K562 (cell line): ENCODE data around the gene HOGA1. TPM values are rescaled to one million over a fixed set of nuclear protein-coding genes. Genes with fewer than 3 reads are reported as not detected.
A peak's percentile ranks its signal among the peaks of the same experiment; 100 is the strongest.

Experiments used
- BHLHE40 ChIP-seq: IDR thresholded peaks from 2 replicates; pipeline ENCODE4 v1.6.1; 2011; ENCODE audit warnings: low read length, improper control_type of control experiment
- CBX2 ChIP-seq: fragments of 200-600 bp; sonication (generic); IDR thresholded peaks from one replicate; pipeline ENCODE4 v1.6.1; 2012; ENCODE audit warnings: mild to moderate bottlenecking, low read length, inconsistent platforms; ENCODE audit not compliant: insufficient read depth, poor library complexity, severe bottlenecking
- CEBPB ChIP-seq: fragments of 450-650 bp; IDR thresholded peaks from 2 replicates; pipeline ENCODE4 v1.6.1; 2016; ENCODE audit warnings: missing genetic modification characterization, missing compliant biosample characterization
- EP400 ChIP-seq: fragments of 450-650 bp; IDR thresholded peaks from 2 replicates; pipeline ENCODE4 v1.6.1; 2017; ENCODE audit warnings: antibody characterized with exemption, mild to moderate bottlenecking, moderate library complexity
- FIP1L1 ChIP-seq: fragments of 200-400 bp; formaldehyde crosslinking; IDR thresholded peaks from 2 replicates; pipeline ENCODE4 v1.6.1; 2018; ENCODE audit warnings: mild to moderate bottlenecking, low read depth, low read length; ENCODE audit not compliant: poor library complexity, severe bottlenecking
- IRF2 ChIP-seq: sonication (generic); formaldehyde crosslinking; IDR thresholded peaks from 2 replicates; pipeline ENCODE4 v1.8.1; 2022; ENCODE audit warnings: mild to moderate bottlenecking, missing genetic modification reagents
- MTA3 ChIP-seq: fragments of 450-650 bp; formaldehyde crosslinking; IDR thresholded peaks from 2 replicates; pipeline ENCODE4 v1.6.1; 2017; ENCODE audit warnings: mild to moderate bottlenecking, borderline replicate concordance
- MYNN ChIP-seq, 2 experiments: sonication (generic); formaldehyde crosslinking in 1 of 2; IDR thresholded peaks; 2 replicates each; pipeline versions ENCODE4 v1.5.0 to v1.6.1; 2016 to 2020; ENCODE audit warnings: antibody characterized with exemption in 1 of 2, missing genetic modification reagents in 1 of 2
- NELFE ChIP-seq: IDR thresholded peaks from 2 replicates; pipeline ENCODE4 v1.6.1; 2011; ENCODE audit warnings: mild to moderate bottlenecking; ENCODE audit not compliant: insufficient read depth, insufficient read length
- NFIC ChIP-seq: fragments of 450-650 bp; IDR thresholded peaks from 2 replicates; pipeline ENCODE4 v1.6.1; 2017; ENCODE audit warnings: mild to moderate bottlenecking, inconsistent platforms
- POLR2AphosphoS2 ChIP-seq: IDR thresholded peaks from 2 replicates; pipeline ENCODE4 v1.6.1; 2012; ENCODE audit warnings: low read length, improper control_type of control experiment
- PRPF4 ChIP-seq: fragments of 200-400 bp; formaldehyde crosslinking; IDR thresholded peaks from one replicate; pipeline ENCODE4 v1.6.1; 2017; ENCODE audit warnings: low read length, low read depth, mild to moderate bottlenecking; ENCODE audit not compliant: insufficient read depth, poor library complexity, severe bottlenecking
- RBFOX2 ChIP-seq: fragments of 200-400 bp; formaldehyde crosslinking; IDR thresholded peaks from 2 replicates; pipeline ENCODE4 v1.6.1; 2017; ENCODE audit warnings: low read depth, mild to moderate bottlenecking, low read length, moderate library complexity
- RBM17 ChIP-seq: fragments of 200-400 bp; formaldehyde crosslinking; IDR thresholded peaks from 2 replicates; pipeline ENCODE4 v1.6.1; 2017; ENCODE audit warnings: low read depth, mild to moderate bottlenecking, low read length, borderline replicate concordance
- RCOR1 ChIP-seq, 2 experiments: IDR thresholded peaks; 2 replicates each; pipeline ENCODE4 v1.6.1; 2012; ENCODE audit warnings: low read depth in 2 of 2, low read length in 2 of 2, borderline replicate concordance in 1 of 2, improper control_type of control experiment in 1 of 2
- RUNX1 ChIP-seq: sonication (generic); IDR thresholded peaks from 2 replicates; pipeline ENCODE4 v1.6.1; 2016; ENCODE audit warnings: antibody characterized with exemption, low read depth
- SMAD1 ChIP-seq: fragments of 150-350 bp; IDR thresholded peaks from 2 replicates; pipeline ENCODE4 v1.6.1; 2014; ENCODE audit warnings: low read length, low read depth; ENCODE audit not compliant: partially characterized antibody
- SMAD4 ChIP-seq: fragments of 250-450 bp; sonication (Bioruptor Pico); conservative IDR thresholded peaks from 2 replicates; pipeline ENCODE4 v1.8.0; 2021; ENCODE audit warnings: inconsistent platforms, mild to moderate bottlenecking, moderate library complexity
- SMC3 ChIP-seq: conservative IDR thresholded peaks from 2 replicates; pipeline ENCODE4 v1.6.1; 2011; ENCODE audit warnings: low read depth, low read length, improper control_type of control experiment; ENCODE audit not compliant: insufficient read depth
- SOX6 ChIP-seq: fragments of 450-650 bp; IDR thresholded peaks from 2 replicates; pipeline ENCODE4 v1.6.1; 2014; ENCODE audit warnings: mild to moderate bottlenecking
- STAG1 ChIP-seq: sonication (generic); formaldehyde crosslinking; IDR thresholded peaks from 2 replicates; pipeline ENCODE4 v1.5.0; 2020; ENCODE audit warnings: missing genetic modification reagents, borderline replicate concordance
- TCF3 ChIP-seq: sonication (generic); formaldehyde crosslinking; IDR thresholded peaks from 2 replicates; pipeline ENCODE4 v1.4.0; 2020; ENCODE audit warnings: mild to moderate bottlenecking, missing genetic modification reagents
- TOE1 ChIP-seq, 2 experiments: fragments of 450-650 bp in 1 of 2; sonication (generic) in 1 of 2; formaldehyde crosslinking in 1 of 2; IDR thresholded peaks; 2 replicates each; pipeline versions ENCODE4 v1.7.1 to v1.8.0; 2016 to 2022; ENCODE audit warnings: borderline replicate concordance in 2 of 2, mild to moderate bottlenecking in 2 of 2, antibody characterized with exemption in 1 of 2, inconsistent platforms in 1 of 2, low read depth in 1 of 2, missing genetic modification reagents in 1 of 2, moderate library complexity in 1 of 2
- TRIM28 ChIP-seq: fragments of 450-650 bp; IDR thresholded peaks from 2 replicates; pipeline ENCODE4 v1.6.1; 2017
- ZBTB17 ChIP-seq: fragments of 450-650 bp; formaldehyde crosslinking; IDR thresholded peaks from 2 replicates; pipeline ENCODE4 v1.4.0; 2020; ENCODE audit warnings: mild to moderate bottlenecking
- ZC3H8 ChIP-seq: fragments of 450-650 bp; IDR thresholded peaks from 2 replicates; pipeline ENCODE4 v1.6.1; 2017
- ZSCAN32 ChIP-seq: fragments of 450-650 bp; formaldehyde crosslinking; IDR thresholded peaks from 2 replicates; pipeline ENCODE4 v1.4.0; 2020; ENCODE audit warnings: mild to moderate bottlenecking, moderate library complexity
- polyA plus RNA-seq, 8 experiments: library from polyadenylated mRNA; depleted of rRNA in 4 of 8; stranded (reverse) in 5 of 8; unstranded in 3 of 8; fragments of >200 nt; fragmentation: Nextera tagmentation in 2 of 8; fragmentation: Illumina TruSeq in 1 of 8; extraction: Ambion mirVana in 2 of 8; extraction: Trizol in 1 of 8; gene quantifications; 2 replicates each; pipeline versions ENCODE4 v1.2.1 to v1.2.3, GENCODE V29; 2011 to 2014; ENCODE audit warnings: inconsistent platforms in 1 of 8, missing spikeins in 1 of 8
- total RNA-seq, 7 experiments: library from RNA; depleted of rRNA in 6 of 7; stranded (reverse); fragments of >200 nt in 6 of 7; fragmentation: Illumina TruSeq in 2 of 7; extraction: Trizol in 2 of 7; gene quantifications; 2 replicates each; pipeline versions ENCODE4 v1.2.1 to v1.2.3, GENCODE V29; 2011 to 2021; ENCODE audit warnings: low replicate concordance in 1 of 7
- TF ChIP-seq, protein P1 (sequence below): fragments of 250-450 bp; sonication (Bioruptor Pico); IDR thresholded peaks from 2 replicates; pipeline ENCODE4 v1.4.0; 2020; ENCODE audit warnings: mild to moderate bottlenecking, moderate library complexity, borderline replicate concordance

HOGA1 gene
- total and polyA plus RNA-seq, 9 of the 15 experiments (the other 6 are each of a cell fraction or from before 2014, with no cell fraction given), result not detected

DNA sequence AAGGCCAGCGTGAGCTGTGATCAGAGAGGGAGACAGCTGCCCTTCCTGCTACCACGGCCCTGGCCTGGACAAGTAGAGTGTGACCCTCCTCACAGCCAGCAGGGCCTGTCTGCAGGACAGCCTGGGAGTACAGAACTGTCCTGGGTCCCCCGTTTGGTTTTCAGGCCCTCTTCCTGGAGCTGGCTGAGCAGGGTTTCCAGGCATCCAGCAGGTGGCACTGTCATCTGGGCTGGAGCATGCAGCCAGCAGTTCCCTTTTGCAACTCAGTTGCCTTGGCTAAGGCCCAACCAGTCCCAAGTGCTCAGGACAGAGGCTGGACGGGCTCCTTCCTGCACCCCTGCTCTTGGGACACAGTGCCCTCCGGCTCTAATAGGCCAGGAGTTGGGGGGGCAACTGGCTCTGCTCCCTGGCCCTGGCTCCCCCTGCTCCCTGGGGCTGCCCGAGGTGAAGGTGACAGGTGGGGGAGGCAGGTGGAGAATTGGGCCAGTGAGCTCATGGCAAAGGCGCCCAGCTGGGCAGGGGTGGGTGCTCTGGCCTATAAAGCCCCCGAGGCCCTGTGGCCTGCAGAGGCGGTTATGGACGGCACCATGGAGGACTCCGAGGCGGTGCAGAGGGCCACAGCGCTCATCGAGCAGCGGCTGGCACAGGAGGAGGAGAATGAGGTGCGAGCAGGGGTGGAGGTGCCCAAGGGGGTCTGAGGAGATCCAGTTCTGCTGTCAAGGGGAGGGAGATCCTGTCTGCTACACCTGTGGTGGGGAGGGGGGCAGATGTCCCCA is 11.8 kb upstream of the HOGA1 start, which contains the start of gene ANKRD2 (continued):
- TF ChIP-seq, protein P1, sequence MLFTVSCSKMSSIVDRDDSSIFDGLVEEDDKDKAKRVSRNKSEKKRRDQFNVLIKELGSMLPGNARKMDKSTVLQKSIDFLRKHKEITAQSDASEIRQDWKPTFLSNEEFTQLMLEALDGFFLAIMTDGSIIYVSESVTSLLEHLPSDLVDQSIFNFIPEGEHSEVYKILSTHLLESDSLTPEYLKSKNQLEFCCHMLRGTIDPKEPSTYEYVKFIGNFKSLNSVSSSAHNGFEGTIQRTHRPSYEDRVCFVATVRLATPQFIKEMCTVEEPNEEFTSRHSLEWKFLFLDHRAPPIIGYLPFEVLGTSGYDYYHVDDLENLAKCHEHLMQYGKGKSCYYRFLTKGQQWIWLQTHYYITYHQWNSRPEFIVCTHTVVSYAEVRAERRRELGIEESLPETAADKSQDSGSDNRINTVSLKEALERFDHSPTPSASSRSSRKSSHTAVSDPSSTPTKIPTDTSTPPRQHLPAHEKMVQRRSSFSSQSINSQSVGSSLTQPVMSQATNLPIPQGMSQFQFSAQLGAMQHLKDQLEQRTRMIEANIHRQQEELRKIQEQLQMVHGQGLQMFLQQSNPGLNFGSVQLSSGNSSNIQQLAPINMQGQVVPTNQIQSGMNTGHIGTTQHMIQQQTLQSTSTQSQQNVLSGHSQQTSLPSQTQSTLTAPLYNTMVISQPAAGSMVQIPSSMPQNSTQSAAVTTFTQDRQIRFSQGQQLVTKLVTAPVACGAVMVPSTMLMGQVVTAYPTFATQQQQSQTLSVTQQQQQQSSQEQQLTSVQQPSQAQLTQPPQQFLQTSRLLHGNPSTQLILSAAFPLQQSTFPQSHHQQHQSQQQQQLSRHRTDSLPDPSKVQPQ (CRISPR knock-in tag), result no peak
- TF ChIP-seq FIP1L1 (no peak), CBX2 (no peak), MTA3 (no peak), TCF3 (CRISPR knock-in tag) (no peak), TOE1 (IDR thresholded peaks at IDR 0.05; ENCODE audit: borderline replicate concordance) (no peak), TOE1 (CRISPR knock-in tag; IDR thresholded peaks at IDR 0.05; ENCODE audit: borderline replicate concordance, low read depth) (no peak), ZSCAN32 (CRISPR knock-in tag) (no peak), CEBPB (tag) (0 out of 2 replicates have a peak, but pooled peaks have one; percentile 12), BHLHE40 (0 out of 2 replicates have a peak, but pooled peaks have one; percentile 5), TRIM28 (no peak), SMAD4 (no peak), RCOR1 (IDR thresholded peaks at IDR 0.05; ENCODE audit: borderline replicate concordance in 1 of 2, low read depth in 2 of 2, low read length in 2 of 2) (peak in 1 of 2 experiments; percentile 13; a peak in 1 of 4 replicates), NELFE (no peak), POLR2AphosphoS2 (no peak), IRF2 (no peak), STAG1 (CRISPR knock-in tag) (peak; percentile 66), MYNN (IDR thresholded peaks at IDR 0.05) (no peak), MYNN (CRISPR knock-in tag; IDR thresholded peaks at IDR 0.05) (no peak), NFIC (peak; percentile 87), RBM17 (no peak), RUNX1 (no peak), SOX6 (no peak), RBFOX2 (no peak), EP400 (no peak), ZC3H8 (no peak), SMAD1 (no peak), ZBTB17 (CRISPR knock-in tag) (no peak), PRPF4 (no peak), SMC3 (peak; percentile 86)
